ENCODE results near the gene EXT2.

DNA sequence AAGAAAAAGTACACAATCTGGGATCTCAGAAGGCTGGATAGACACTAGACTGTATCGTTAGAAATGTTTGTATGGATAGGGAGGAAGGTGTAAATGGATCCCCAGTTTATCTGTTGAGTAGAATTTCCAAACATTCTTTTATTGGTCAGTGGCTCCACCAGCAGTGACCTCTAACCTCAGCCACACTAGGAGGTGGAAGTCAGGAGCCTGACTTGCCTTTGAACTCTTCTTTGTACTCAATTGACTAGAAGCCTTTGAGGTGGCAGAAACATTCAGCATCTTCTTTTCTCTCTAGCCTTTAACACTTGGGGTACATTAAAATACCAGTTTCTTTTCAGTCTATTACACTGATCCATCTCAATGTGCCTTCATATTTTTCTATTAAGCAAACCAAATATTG is 39.1 kb downstream of the EXT2 start:
- TF ChIP-seq, protein P1, sequence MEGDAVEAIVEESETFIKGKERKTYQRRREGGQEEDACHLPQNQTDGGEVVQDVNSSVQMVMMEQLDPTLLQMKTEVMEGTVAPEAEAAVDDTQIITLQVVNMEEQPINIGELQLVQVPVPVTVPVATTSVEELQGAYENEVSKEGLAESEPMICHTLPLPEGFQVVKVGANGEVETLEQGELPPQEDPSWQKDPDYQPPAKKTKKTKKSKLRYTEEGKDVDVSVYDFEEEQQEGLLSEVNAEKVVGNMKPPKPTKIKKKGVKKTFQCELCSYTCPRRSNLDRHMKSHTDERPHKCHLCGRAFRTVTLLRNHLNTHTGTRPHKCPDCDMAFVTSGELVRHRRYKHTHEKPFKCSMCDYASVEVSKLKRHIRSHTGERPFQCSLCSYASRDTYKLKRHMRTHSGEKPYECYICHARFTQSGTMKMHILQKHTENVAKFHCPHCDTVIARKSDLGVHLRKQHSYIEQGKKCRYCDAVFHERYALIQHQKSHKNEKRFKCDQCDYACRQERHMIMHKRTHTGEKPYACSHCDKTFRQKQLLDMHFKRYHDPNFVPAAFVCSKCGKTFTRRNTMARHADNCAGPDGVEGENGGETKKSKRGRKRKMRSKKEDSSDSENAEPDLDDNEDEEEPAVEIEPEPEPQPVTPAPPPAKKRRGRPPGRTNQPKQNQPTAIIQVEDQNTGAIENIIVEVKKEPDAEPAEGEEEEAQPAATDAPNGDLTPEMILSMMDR (IDR thresholded peaks at IDR 0.05; ENCODE audit: low read depth, low read length, poor library complexity, severe bottlenecking), result no peak
- TF ChIP-seq EZH2phosphoT487 (IDR thresholded peaks at IDR 0.05; ENCODE audit: borderline replicate concordance, low read length), result no peak

All from DOHH2 (cell line).